Peyer's patch (tissue), 4 donors: ENCODE results near the gene CDH23. TPM values are rescaled to one million over a fixed set of nuclear protein-coding genes. Genes with fewer than 3 reads are reported as not detected.

Experiments
- DNase-seq, 3 donors: peaks; one replicate each; pipeline ENCODE4 v3.0.0-alpha.2; 2017 to 2019
- H3K27ac ChIP-seq, 4 donors: fragments of 200-600 bp; sonication (generic); one replicate each; pipeline ENCODE4 v1.5.1; 2016 to 2019
- H3K27me3 ChIP-seq, 2 donors: fragments of 200-600 bp; sonication (generic); one replicate each; pipeline ENCODE4 v1.5.1; 2019
- H3K36me3 ChIP-seq, 3 donors: fragments of 200-600 bp; sonication (generic); one replicate each; pipeline ENCODE4 v1.5.1; 2016 to 2019
- H3K4me1 ChIP-seq, 4 donors: fragments of 200-600 bp; sonication (generic); one replicate each; pipeline ENCODE4 v1.5.1; 2016 to 2019
- H3K4me3 ChIP-seq, 4 donors: fragments of 200-600 bp; sonication (generic); 1 replicate in 3 of 4; 2 replicates in 1 of 4; pipeline ENCODE4 v1.5.1; 2016 to 2019; ENCODE audit warnings: mild to moderate bottlenecking in 1 of 4
- H3K9me3 ChIP-seq, 4 donors: fragments of 200-600 bp; sonication (generic); one replicate each; pipeline ENCODE4 v1.5.1; 2016 to 2019; ENCODE audit warnings: mild to moderate bottlenecking in 1 of 4
- POLR2A ChIP-seq, 2 donors: fragments of 450-650 bp; IDR thresholded peaks; one replicate each; pipeline ENCODE4 v1.5.1; 2017; ENCODE audit warnings: antibody characterized with exemption in 2 of 2, mild to moderate bottlenecking in 2 of 2, moderate library complexity in 2 of 2
- total RNA-seq, 4 donors: library from RNA; depleted of rRNA; stranded (reverse); fragments of >200 nt; gene quantifications; one replicate each; pipeline ENCODE4 v1.1.0, GENCODE V29; 2016
- TF ChIP-seq, protein P1 (sequence below), 6 experiments: fragments of 450-650 bp in 4 of 6; fragments of 200-600 bp in 2 of 6; sonication (generic) in 1 of 6; IDR thresholded peaks; one replicate each; pipeline ENCODE4 v1.5.1; 2017 to 2019; ENCODE audit warnings: antibody characterized with exemption in 6 of 6, mild to moderate bottlenecking in 3 of 6, moderate library complexity in 1 of 6

The CDH23 gene
- total RNA-seq, 4 donors from 2014 or later: 3.2 to 9.9 (median 5.4) TPM

GRCh38 chr10:71531485-71532446 lies 135.0 kb downstream of the CDH23 start:
- H3K4me3 ChIP-seq: no peak overlapping the region
- H3K36me3 ChIP-seq: no peaks in the 10 kb centered on the region
- DNase-seq: no peak
- H3K4me1 ChIP-seq: no peaks in the 10 kb centered on the region
- H3K27me3 ChIP-seq: no peaks in the 10 kb centered on the region
- no peaks in the 10 kb centered on the region for H3K9me3 ChIP-seq
- no peak for TF ChIP-seq POLR2A (IDR thresholded peaks at IDR 0.05)
- TF ChIP-seq, protein P1, sequence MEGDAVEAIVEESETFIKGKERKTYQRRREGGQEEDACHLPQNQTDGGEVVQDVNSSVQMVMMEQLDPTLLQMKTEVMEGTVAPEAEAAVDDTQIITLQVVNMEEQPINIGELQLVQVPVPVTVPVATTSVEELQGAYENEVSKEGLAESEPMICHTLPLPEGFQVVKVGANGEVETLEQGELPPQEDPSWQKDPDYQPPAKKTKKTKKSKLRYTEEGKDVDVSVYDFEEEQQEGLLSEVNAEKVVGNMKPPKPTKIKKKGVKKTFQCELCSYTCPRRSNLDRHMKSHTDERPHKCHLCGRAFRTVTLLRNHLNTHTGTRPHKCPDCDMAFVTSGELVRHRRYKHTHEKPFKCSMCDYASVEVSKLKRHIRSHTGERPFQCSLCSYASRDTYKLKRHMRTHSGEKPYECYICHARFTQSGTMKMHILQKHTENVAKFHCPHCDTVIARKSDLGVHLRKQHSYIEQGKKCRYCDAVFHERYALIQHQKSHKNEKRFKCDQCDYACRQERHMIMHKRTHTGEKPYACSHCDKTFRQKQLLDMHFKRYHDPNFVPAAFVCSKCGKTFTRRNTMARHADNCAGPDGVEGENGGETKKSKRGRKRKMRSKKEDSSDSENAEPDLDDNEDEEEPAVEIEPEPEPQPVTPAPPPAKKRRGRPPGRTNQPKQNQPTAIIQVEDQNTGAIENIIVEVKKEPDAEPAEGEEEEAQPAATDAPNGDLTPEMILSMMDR (IDR thresholded peaks at IDR 0.05): no peak
- no peak overlapping the region for H3K27ac ChIP-seq

- Histone ChIP-seq H3K4me3 (no peak overlapping the region), H3K27ac (no peak overlapping the region), H3K36me3 (no peaks in the 10 kb centered on the region), H3K9me3 (no peaks in the 10 kb centered on the region), H3K27me3 (no peaks in the 10 kb centered on the region), H3K4me1 (no peaks in the 10 kb centered on the region)
- no peak for TF ChIP-seq POLR2A (IDR thresholded peaks at IDR 0.05)
- TF ChIP-seq, protein P1 (IDR thresholded peaks at IDR 0.05): no peak
- DNase-seq: no peak
Measured at GRCh38 chr10:71532878-71533277, 136.2 kb downstream of the CDH23 start.

DNA sequence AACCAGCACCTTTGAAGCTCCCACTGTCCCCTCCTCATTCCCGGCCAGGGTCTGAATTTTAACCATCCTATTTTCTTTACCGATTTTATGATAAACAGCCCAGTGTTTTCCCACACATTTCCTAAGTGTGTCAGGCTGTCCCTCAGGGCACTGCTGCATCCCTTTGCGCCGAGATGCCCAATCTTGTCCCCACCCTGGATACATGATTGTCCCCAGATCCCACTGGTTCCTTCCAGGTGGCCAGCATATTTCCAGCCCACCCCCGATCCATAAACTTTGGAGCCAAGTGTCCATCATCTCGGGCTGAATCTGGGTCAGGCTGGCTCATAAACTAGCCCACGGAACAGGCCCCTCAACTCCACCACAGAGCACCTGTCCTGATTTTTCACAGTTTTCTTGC lies 137.2 kb downstream of the CDH23 start:
- no peaks in the 10 kb centered on the region for H3K36me3 ChIP-seq
- TF ChIP-seq POLR2A (IDR thresholded peaks at IDR 0.05): no peak
- TF ChIP-seq, protein P1 (IDR thresholded peaks at IDR 0.05): no peak
- no peak overlapping the region for H3K27ac ChIP-seq
- H3K9me3 ChIP-seq: no peaks in the 10 kb centered on the region
- no peaks in the 10 kb centered on the region for H3K27me3 ChIP-seq
- H3K4me1 ChIP-seq: no peaks in the 10 kb centered on the region
- DNase-seq: no peak
- H3K4me3 ChIP-seq: no peak overlapping the region

- no peaks in the 10 kb centered on the region for H3K4me1 ChIP-seq
- H3K27ac ChIP-seq: no peak overlapping the region
- H3K36me3 ChIP-seq: no peaks in the 10 kb centered on the region
- no peak for TF ChIP-seq POLR2A (IDR thresholded peaks at IDR 0.05)
- TF ChIP-seq, protein P1 (IDR thresholded peaks at IDR 0.05): no peak
- H3K27me3 ChIP-seq: no peaks in the 10 kb centered on the region
- H3K9me3 ChIP-seq: no peaks in the 10 kb centered on the region
- H3K4me3 ChIP-seq: no peak overlapping the region
- no peak for DNase-seq
Measured at GRCh38 chr10:71534568-71535194, 138.0 kb downstream of the CDH23 start.

DNA sequence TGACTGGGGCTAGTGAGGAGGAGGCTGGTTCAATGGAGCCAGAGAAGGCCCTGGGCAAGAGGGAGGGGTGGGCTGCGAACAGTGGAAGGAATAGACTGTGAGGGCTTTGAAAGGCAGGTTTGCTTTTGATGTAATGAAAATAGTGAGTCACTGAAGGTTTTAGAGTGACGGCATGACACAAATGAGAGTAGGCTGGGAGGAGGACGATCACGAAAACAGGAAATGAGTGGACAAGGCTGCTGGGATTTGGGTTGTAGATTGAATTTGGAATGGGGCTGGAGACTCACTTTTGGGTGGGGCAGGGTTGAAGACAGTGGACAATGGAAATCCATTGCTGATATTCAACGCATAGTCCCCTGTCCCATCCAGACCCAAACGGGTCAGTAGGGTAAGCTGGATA lies 139.6 kb downstream of the CDH23 start:
- DNase-seq: no peak
- Histone ChIP-seq H3K27me3 (no peaks in the 10 kb centered on the region), H3K4me1 (no peaks in the 10 kb centered on the region), H3K4me3 (no peak overlapping the region), H3K36me3 (no peaks in the 10 kb centered on the region), H3K9me3 (no peaks in the 10 kb centered on the region), H3K27ac (no peak overlapping the region)
- TF ChIP-seq, protein P1 (IDR thresholded peaks at IDR 0.05): no peak
- no peak for TF ChIP-seq POLR2A (IDR thresholded peaks at IDR 0.05)
